BJ (cell line): ENCODE measurements around the gene CISH. TPM values are rescaled to one million over a fixed set of nuclear protein-coding genes. Genes with fewer than 3 reads are reported as not detected.

Experiments used
- CTCF ChIA-PET: fragments of 350-600 bp; formaldehyde crosslinking; extraction: SDS; loops from one replicate; lab custom pipeline; 2021; ENCODE audit warnings: antibody characterized with exemption, inconsistent platforms; lab: Yijun Ruan, JAX
- POLR2A ChIA-PET: fragments of 300-600 bp; sonication (Branson Sonifier 250); formaldehyde crosslinking; extraction: SDS; loops from one replicate; lab custom pipeline; 2021; ENCODE audit warnings: antibody characterized with exemption; lab: Charles Lee
- DNase-seq: peaks from one replicate; pipeline ENCODE4 v3.0.0-alpha.2; 2011; ENCODE audit warnings: low read depth
- H3K27me3 ChIP-seq: 2 replicates; pipeline ENCODE4 v1.6.0; 2011; ENCODE audit warnings: low read length; ENCODE audit not compliant: control insufficient read depth, insufficient read depth
- H3K36me3 ChIP-seq: 2 replicates; pipeline ENCODE4 v1.5.1; 2011; ENCODE audit warnings: low read length; ENCODE audit not compliant: control insufficient read depth, insufficient read depth
- H3K4me3 ChIP-seq: 2 replicates; pipeline ENCODE4 v1.5.1; 2011; ENCODE audit warnings: low read depth, mild to moderate bottlenecking, control low read depth, low read length
- CTCF ChIP-seq: IDR thresholded peaks from 2 replicates; pipeline ENCODE4 v1.5.1; 2011; ENCODE audit warnings: low read depth, mild to moderate bottlenecking, control low read depth, inconsistent platforms, low read length, moderate library complexity; ENCODE audit not compliant: insufficient read depth
- polyA plus RNA-seq: library from polyadenylated mRNA; depleted of rRNA; stranded (reverse); fragments of >200 nt; gene quantifications from 2 replicates; pipeline ENCODE4 v1.2.3, GENCODE V29; 2011

Gene CISH
- polyA plus RNA-seq, 1 experiment = 2.6 TPM

GRCh38 chr3:50626401-50626800 is 14.8 kb upstream of the CISH start:
- TF ChIP-seq CTCF = no peak
- DNase-seq = no peak
- ChIA-PET POLR2A (no interaction called here), CTCF (interaction anchor here (1.2 kb wide), 1 partner anchor 10 kb away, joined by 7 read pairs; no protein-coding TSS in a partner anchor)
- Histone ChIP-seq H3K36me3 (no peaks in the 10 kb centered on the region), H3K4me3 (no peak overlapping the region), H3K27me3 (no peaks in the 10 kb centered on the region)

GRCh38 chr3:50625231-50626182 is 13.9 kb upstream of the CISH start:
- no peak for TF ChIP-seq CTCF
- CTCF ChIA-PET = interaction anchor here (0.8 to 1.2 kb wide), 2 partner anchors 9 kb away, joined by 3 to 7 read pairs; partner anchors contain the start of gene MAPKAPK3
- no peak overlapping the region for H3K4me3 ChIP-seq
- POLR2A ChIA-PET = no interaction called here
- H3K36me3 ChIP-seq = no peaks in the 10 kb centered on the region
- H3K27me3 ChIP-seq = no peaks in the 10 kb centered on the region
- DNase-seq = no peak

- no peaks in the 10 kb centered on the region for H3K27me3 ChIP-seq
- no peaks in the 10 kb centered on the region for H3K36me3 ChIP-seq
- CTCF ChIA-PET = interaction anchor here (0.8 kb wide), 1 partner anchor 8 kb away, joined by 3 read pairs; the partner anchor contains the start of gene MAPKAPK3
- DNase-seq = no peak
- TF ChIP-seq CTCF = no peak
- no peak overlapping the region for H3K4me3 ChIP-seq
- POLR2A ChIA-PET = no interaction called here
Observed at GRCh38 chr3:50624634-50625033, 13.1 kb upstream of the CISH start.

- TF ChIP-seq CTCF = no peak
- ChIA-PET CTCF (interaction anchor here (1.2 to 1.6 kb wide), 2 partner anchors 10 to 82 kb away, joined by 3 read pairs; no protein-coding TSS in a partner anchor), POLR2A (no interaction called here)
- no peak overlapping the region for H3K4me3 ChIP-seq
- no peak for DNase-seq
- H3K36me3 ChIP-seq = no peaks in the 10 kb centered on the region
- no peaks in the 10 kb centered on the region for H3K27me3 ChIP-seq
Observed at GRCh38 chr3:50623840-50624474, 12.4 kb upstream of the CISH start.

- no peaks in the 10 kb centered on the region for H3K27me3 ChIP-seq
- no peaks in the 10 kb centered on the region for H3K36me3 ChIP-seq
- ChIA-PET CTCF (interaction anchor here (1.2 to 1.6 kb wide), 2 partner anchors 9 to 81 kb away, joined by 3 read pairs; no protein-coding TSS in a partner anchor), POLR2A (no interaction called here)
- H3K4me3 ChIP-seq = no peak overlapping the region
- TF ChIP-seq CTCF = no peak
- DNase-seq = no peak
Observed at GRCh38 chr3:50622881-50623280, 11.3 kb upstream of the CISH start.
